Esophagus muscularis mucosa (tissue), 3 donors: ENCODE data around the gene DYRK4.

Experiments
- POLR2AphosphoS5 ChIP-seq, 2 donors: sonication (generic); formaldehyde crosslinking; IDR thresholded peaks; one replicate each; pipeline ENCODE4 v1.6.1; 2017; ENCODE audit warnings: antibody characterized with exemption in 2 of 2
- TF ChIP-seq, protein P1 (sequence below), 3 experiments: fragments of 200-600 bp in 2 of 3; fragments of 450-650 bp in 1 of 3; sonication (generic) in 2 of 3; IDR thresholded peaks; one replicate each; pipeline ENCODE4 v1.5.1; 2017 to 2019; ENCODE audit warnings: antibody characterized with exemption in 3 of 3, mild to moderate bottlenecking in 2 of 3, moderate library complexity in 1 of 3

DNA sequence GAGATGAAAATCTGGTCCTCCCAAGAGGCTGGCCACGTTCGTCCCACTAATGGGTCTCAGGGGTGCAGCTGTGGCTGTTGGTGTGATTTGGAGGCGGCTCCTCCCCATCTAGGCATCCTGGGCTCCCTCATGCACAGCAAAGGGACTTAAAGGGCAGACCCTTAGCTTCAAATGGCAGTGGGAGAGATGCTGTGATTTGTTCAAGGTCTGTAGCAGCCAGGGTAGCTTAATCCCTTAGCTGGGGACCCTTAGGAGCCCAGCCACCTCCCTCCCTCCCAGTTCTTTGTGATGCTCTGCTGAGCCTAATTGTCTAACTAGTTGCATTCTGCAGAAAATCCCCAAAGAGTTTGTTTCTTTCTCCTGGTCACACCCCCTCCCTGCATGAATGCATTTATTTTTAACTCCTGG is 18.3 kb downstream of the DYRK4 start:
- TF ChIP-seq, protein P1, sequence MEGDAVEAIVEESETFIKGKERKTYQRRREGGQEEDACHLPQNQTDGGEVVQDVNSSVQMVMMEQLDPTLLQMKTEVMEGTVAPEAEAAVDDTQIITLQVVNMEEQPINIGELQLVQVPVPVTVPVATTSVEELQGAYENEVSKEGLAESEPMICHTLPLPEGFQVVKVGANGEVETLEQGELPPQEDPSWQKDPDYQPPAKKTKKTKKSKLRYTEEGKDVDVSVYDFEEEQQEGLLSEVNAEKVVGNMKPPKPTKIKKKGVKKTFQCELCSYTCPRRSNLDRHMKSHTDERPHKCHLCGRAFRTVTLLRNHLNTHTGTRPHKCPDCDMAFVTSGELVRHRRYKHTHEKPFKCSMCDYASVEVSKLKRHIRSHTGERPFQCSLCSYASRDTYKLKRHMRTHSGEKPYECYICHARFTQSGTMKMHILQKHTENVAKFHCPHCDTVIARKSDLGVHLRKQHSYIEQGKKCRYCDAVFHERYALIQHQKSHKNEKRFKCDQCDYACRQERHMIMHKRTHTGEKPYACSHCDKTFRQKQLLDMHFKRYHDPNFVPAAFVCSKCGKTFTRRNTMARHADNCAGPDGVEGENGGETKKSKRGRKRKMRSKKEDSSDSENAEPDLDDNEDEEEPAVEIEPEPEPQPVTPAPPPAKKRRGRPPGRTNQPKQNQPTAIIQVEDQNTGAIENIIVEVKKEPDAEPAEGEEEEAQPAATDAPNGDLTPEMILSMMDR (IDR thresholded peaks at IDR 0.05) = no peak
- no peak for TF ChIP-seq POLR2AphosphoS5 (IDR thresholded peaks at IDR 0.05)
